Endothelial cell (in vitro differentiated cells): Measurements from ENCODE around the gene PATZ1. TPM values are rescaled to one million over a fixed set of nuclear protein-coding genes. Genes with fewer than 3 reads are reported as not detected.
A peak's percentile ranks its signal among the peaks of the same experiment; 100 is the strongest.

Experiments
- DNase-seq: peaks from one replicate; pipeline ENCODE4 v3.0.0; 2021; ENCODE audit warnings: low spot score
- H3K27ac Mint-ChIP-seq: one replicate; pipeline ENCODE4 v1.8.0; 2021; ENCODE audit warnings: mixed read lengths, inconsistent platforms; ENCODE audit not compliant: unreplicated experiment
- H3K27me3 Mint-ChIP-seq: one replicate; pipeline ENCODE4 v1.8.0; 2021; ENCODE audit warnings: mild to moderate bottlenecking, moderate library complexity, mixed read lengths, inconsistent platforms; ENCODE audit not compliant: unreplicated experiment
- H3K36me3 Mint-ChIP-seq: one replicate; pipeline ENCODE4 v1.8.0; 2021; ENCODE audit warnings: mild to moderate bottlenecking, low read depth, mixed read lengths, inconsistent platforms; ENCODE audit not compliant: unreplicated experiment
- H3K4me1 Mint-ChIP-seq: one replicate; pipeline ENCODE4 v1.8.0; 2021; ENCODE audit warnings: mild to moderate bottlenecking, mixed read lengths, inconsistent platforms; ENCODE audit not compliant: unreplicated experiment
- H3K4me3 Mint-ChIP-seq: one replicate; pipeline ENCODE4 v1.8.0; 2021; ENCODE audit warnings: mild to moderate bottlenecking, mixed read lengths, inconsistent platforms; ENCODE audit not compliant: unreplicated experiment
- H3K9me3 Mint-ChIP-seq: one replicate; pipeline ENCODE4 v1.8.0; 2021; ENCODE audit warnings: mixed read lengths, inconsistent platforms; ENCODE audit not compliant: unreplicated experiment
- total RNA-seq: library from RNA; stranded (reverse); fragmentation: NEBNext Ultra II Directional; extraction: Animal tissue kit (Norgen Biotek cat#: 25700); gene quantifications from one replicate; pipeline ENCODE4 v1.2.1, GENCODE V29; 2021; ENCODE audit not compliant: unreplicated experiment
- TF ChIP-seq, protein P1 (sequence below): fragments of 200-600 bp; sonication (generic); IDR thresholded peaks from one replicate; pipeline ENCODE4 v1.5.0; 2021; ENCODE audit warnings: antibody characterized with exemption; ENCODE audit not compliant: unreplicated experiment

Gene PATZ1
- total RNA-seq, 1 donor from 2014 or later: 54.0 TPM

DNA sequence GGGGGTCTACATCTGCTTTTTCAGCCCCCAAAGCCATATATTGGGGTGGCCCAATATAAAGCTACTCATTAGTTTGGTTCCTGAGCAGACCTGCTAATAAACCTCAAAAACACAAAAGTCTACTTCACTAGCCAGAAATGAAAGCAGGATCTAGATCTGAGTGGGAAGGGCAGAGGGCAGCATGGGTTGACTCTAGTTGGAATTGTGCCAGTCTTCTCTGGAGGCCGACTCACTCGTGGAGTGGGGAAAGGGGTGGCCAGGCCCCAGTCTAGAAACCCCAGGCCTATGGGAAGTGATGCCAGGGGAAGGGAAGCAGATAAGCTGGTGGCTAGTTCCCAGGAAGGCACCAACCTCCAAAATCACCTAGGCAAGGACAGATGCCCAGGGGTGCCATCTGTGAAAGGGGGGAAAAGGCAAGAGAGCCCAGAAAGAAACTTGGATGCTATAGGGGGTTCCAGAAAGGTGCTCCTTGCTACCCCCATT is 5.3 kb downstream of the PATZ1 start:
- Mint-ChIP-seq H3K27ac (peak overlapping the region; percentile 64), H3K4me3 (peak overlapping the region; percentile 51), H3K27me3 (peaks cover 14% of the 10 kb centered on the region), H3K36me3 (peaks cover 36% of the 10 kb centered on the region), H3K4me1 (peaks cover 46% of the 10 kb centered on the region), H3K9me3 (no peaks in the 10 kb centered on the region)
- TF ChIP-seq, protein P1, sequence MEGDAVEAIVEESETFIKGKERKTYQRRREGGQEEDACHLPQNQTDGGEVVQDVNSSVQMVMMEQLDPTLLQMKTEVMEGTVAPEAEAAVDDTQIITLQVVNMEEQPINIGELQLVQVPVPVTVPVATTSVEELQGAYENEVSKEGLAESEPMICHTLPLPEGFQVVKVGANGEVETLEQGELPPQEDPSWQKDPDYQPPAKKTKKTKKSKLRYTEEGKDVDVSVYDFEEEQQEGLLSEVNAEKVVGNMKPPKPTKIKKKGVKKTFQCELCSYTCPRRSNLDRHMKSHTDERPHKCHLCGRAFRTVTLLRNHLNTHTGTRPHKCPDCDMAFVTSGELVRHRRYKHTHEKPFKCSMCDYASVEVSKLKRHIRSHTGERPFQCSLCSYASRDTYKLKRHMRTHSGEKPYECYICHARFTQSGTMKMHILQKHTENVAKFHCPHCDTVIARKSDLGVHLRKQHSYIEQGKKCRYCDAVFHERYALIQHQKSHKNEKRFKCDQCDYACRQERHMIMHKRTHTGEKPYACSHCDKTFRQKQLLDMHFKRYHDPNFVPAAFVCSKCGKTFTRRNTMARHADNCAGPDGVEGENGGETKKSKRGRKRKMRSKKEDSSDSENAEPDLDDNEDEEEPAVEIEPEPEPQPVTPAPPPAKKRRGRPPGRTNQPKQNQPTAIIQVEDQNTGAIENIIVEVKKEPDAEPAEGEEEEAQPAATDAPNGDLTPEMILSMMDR: no peak
- no peak for DNase-seq

DNA sequence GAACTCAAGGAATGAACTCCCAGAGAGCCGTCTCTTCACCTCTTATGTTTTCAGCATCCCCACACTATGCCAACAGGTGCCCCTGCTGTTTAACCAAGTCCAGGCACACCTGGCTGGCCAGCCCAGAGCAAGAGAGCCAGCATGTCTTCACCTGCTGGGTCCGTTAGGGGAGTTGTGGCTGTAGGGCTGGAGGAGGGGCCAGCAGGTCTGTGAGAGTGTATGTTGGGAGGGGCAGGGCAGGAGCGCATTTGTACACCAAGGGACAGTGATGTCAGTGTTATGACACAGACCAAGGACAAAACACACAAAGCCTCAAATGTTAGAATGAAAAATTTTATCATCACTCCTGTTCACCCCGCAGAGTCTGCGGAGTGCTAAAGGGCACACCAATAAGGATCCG is 5.8 kb downstream of the PATZ1 start:
- Mint-ChIP-seq H3K9me3 (no peaks in the 10 kb centered on the region), H3K4me3 (peak overlapping the region; percentile 51), H3K27ac (peak overlapping the region; percentile 64), H3K27me3 (peaks cover 14% of the 10 kb centered on the region), H3K4me1 (peaks cover 46% of the 10 kb centered on the region), H3K36me3 (peaks cover 41% of the 10 kb centered on the region)
- no peak for DNase-seq
- TF ChIP-seq, protein P1: no peak

DNA sequence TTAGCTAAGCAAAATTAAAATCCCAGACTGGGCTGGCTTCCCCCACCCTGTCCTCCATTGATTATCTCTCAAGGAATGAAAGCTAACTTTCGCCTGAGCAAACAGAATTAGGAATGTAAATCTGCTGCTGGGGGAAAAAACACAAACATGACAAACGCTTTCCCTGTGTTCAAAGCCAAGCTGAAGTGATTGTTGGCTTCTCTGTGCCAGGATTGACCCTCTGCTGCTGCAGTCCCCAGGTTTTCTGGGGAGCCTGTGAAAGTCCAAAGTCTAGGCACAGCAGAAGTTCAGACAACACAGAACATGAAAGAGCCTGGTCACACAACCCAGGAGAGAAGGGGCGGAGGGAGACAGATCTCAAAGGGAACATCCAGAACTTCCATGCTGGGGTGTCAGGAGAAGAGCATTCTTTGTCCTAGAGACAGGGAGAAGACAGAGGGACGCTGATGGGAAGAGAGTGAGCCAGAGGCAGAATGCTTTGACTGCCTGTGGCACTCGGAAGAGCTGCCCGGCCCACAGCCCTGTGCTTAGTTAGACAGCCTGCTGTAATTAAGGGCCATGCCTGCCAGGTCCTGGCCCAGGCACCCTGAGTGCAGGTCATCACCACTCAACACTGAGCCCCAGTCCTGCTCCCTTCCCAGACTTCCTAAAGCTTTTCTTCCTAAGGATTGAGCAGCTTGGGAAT is 6.9 kb downstream of the PATZ1 start:
- Mint-ChIP-seq H3K36me3 (peaks cover 44% of the 10 kb centered on the region), H3K4me1 (peaks cover 38% of the 10 kb centered on the region)
- no peak for DNase-seq

DNA sequence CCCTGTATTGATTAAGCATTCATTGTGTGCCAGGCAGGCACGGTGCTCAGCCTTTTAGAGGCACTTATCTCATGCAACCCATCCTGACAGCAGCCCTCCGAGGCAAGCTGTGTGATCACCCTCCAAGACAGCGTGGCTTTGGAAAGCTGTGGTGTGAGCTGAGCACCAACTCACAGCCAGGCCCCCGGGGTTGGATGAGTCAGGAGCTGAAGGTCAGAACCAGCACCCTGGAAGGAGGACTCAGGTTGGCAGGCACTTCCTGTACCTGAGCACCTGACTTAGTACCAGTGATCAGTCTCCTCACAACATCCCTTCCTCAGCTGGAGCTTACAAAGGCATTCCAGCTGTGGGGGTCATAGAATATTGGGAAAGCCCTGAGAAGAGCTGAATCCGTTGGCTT is 9.0 kb downstream of the PATZ1 start:
- Mint-ChIP-seq H3K27me3 (peaks cover 8% of the 10 kb centered on the region), H3K4me1 (peaks cover 25% of the 10 kb centered on the region), H3K36me3 (peaks cover 53% of the 10 kb centered on the region), H3K27ac (no peak overlapping the region), H3K9me3 (no peaks in the 10 kb centered on the region), H3K4me3 (no peak overlapping the region)
- TF ChIP-seq, protein P1: no peak
- DNase-seq: no peak

More for the DNA sequence above, 6.9 kb downstream of the PATZ1 start:
- H3K9me3 Mint-ChIP-seq: no peaks in the 10 kb centered on the region
- H3K27me3 Mint-ChIP-seq: peaks cover 12% of the 10 kb centered on the region
- no peak overlapping the region for H3K27ac Mint-ChIP-seq
- H3K4me3 Mint-ChIP-seq: no peak overlapping the region
- TF ChIP-seq, protein P1: no peak

DNA sequence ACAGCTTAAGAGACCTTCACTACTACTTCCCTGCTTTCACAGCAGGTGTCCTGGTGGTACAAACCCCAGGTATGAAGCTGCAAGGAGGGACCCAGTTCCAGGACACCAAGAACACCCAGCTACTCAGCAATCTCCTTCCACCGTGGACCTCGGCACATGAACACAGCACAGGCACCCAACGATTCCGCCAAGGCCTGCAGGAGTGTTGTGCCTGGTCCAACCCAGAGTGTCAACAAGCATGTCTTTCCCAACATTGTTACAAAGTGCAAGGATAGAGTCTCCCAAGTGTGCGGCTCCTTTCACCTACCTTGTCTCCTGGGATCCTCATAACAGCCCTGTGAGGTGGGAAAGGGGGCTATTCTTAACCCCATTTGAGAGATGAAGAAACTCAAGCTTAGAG is 11.8 kb downstream of the PATZ1 start:
- Mint-ChIP-seq H3K27me3 (peaks cover 3% of the 10 kb centered on the region), H3K4me3 (no peak overlapping the region), H3K9me3 (no peaks in the 10 kb centered on the region), H3K4me1 (peaks cover 11% of the 10 kb centered on the region), H3K36me3 (peaks cover 53% of the 10 kb centered on the region), H3K27ac (peak overlapping the region; percentile 18)
- DNase-seq: no peak
- TF ChIP-seq, protein P1: no peak
